GM12891 (cell line): ENCODE measurements around the gene TEX101.
"Not testable (repeated sequence)": the region's sequence is repeated elsewhere in the genome, so short reads cannot be mapped to it uniquely, and the experiment has no call there.

Experiments
- DNase-seq: peaks from one replicate; pipeline ENCODE4 v3.0.0; 2011; ENCODE audit warnings: low spot score; ENCODE audit not compliant: insufficient read length
- FAIRE-seq: peaks from 2 replicates; lab custom pipeline; 2011; peaks lifted over from hg19 to GRCh38; lab: Jason Lieb, UNC
- PAX5 ChIP-seq: IDR thresholded peaks from 2 replicates; pipeline ENCODE4 v1.6.1; 2011; ENCODE audit warnings: low read length, moderate library complexity, mild to moderate bottlenecking; ENCODE audit not compliant: insufficient read depth, severe bottlenecking
- POLR2A ChIP-seq: IDR thresholded peaks from 2 replicates; pipeline ENCODE4 v1.6.1; 2011; ENCODE audit warnings: low read depth, low read length, control low read depth
- POLR2AphosphoS5 ChIP-seq: IDR thresholded peaks from 2 replicates; pipeline ENCODE4 v1.6.1; 2011; ENCODE audit warnings: low read depth, low read length, control low read depth
- POU2F2 ChIP-seq: IDR thresholded peaks from 2 replicates; pipeline ENCODE4 v1.6.1; 2011; ENCODE audit warnings: low read depth, mild to moderate bottlenecking, control low read depth, low read length, moderate library complexity
- SPI1 ChIP-seq: IDR thresholded peaks from 2 replicates; pipeline ENCODE4 v1.6.1; 2011; ENCODE audit warnings: low read depth, low read length, control low read depth
- TAF1 ChIP-seq: IDR thresholded peaks from 2 replicates; pipeline ENCODE4 v1.6.1; 2011; ENCODE audit warnings: low read depth, low read length, control low read depth

The TEX101 gene

DNA sequence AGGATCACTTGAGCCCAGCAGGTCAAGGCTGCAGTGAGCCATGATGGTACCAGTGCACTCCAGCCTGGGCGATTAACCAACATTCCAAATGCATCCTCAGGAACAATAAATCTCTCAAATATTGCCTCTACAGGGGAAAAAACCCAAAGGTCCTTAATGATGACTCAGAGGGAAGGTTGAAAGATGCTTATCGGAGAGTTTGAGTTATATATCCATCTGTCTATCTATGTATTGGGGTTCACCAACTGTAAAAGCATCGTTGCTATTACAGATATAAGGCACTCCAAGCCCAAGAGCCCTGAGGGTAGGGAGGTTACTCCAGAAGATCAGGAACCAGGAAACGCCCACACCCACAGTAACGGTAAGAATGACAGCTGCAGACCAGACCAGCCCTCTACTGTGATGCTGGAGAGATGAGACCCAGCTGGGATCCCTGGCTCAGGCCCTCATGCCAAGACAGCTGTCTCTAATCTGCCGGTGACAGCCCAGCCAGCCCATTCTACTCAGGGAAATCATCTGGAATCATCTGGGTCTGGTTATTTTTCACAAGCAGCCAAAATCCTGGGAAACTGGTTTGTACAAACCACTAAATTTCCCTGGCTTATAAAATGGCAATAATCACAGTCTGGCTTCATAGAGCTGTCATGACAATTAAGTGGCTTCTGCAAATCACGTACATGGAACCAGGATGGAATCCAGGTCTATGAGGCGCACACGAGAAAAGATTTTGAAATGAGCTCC lies 23.8 kb downstream of the TEX101 start:
- DNase-seq (no peak), FAIRE-seq (no peak)
- TF ChIP-seq TAF1 (no peak), PAX5 (no peak), POLR2A (no peak)

DNA sequence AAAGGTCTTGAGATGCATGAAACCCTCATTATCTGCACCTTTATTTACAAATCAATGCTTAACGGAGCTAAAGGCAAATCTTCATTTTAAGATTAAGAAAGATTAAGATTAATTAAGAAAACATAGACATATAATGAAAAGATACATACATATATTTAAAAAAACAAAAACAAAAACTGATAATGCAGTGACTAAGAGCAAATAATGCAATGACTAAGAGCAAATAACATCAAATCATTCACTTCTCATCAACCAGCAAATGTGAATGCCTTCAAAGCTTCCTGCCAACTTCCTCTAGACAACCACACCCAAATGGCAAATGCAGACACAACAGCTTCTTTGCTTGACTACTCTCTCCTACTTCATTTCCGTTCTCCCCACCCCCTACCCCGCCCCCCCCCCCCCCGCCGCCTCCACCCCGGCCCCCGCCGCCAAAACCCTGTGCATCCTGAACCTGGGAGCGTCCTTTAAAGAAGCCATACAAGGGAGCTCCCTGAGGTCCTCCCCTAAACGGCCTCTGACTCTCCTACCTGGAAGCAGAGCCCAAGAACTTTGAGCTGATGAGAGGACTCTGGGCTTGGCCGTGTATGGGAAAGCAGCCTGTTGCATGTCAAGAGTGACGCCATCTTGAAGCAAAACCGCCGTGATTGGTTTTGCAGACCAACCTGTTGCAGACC lies 24.5 kb downstream of the TEX101 start:
- DNase-seq = no peak
- no peak for FAIRE-seq
- TF ChIP-seq POU2F2 (no peak), POLR2A (no peak), PAX5 (no peak), POLR2AphosphoS5 (no peak), TAF1 (no peak), SPI1 (no peak)

DNA sequence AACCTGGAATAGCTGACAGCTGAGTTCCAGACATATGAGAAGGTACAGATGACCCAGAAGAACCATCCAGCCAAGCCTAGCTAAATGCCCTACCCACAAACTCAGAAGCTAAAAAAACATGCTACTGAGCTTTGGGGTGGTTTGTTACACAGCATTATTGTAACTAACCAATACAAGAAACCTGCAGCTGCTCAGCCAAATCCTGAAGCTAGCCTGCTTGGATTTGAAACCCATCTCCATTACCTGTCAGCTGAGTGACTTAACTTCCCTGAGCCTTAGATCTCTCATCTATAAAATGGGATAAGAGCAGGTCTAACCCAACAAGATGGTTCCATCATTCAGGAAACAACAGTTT lies 25.0 kb downstream of the TEX101 start:
- TF ChIP-seq POLR2AphosphoS5 (no peak), TAF1 (no peak), PAX5 (no peak), POU2F2 (no peak), SPI1 (no peak), POLR2A (no peak)
- DNase-seq (no peak), FAIRE-seq (no peak)

DNA sequence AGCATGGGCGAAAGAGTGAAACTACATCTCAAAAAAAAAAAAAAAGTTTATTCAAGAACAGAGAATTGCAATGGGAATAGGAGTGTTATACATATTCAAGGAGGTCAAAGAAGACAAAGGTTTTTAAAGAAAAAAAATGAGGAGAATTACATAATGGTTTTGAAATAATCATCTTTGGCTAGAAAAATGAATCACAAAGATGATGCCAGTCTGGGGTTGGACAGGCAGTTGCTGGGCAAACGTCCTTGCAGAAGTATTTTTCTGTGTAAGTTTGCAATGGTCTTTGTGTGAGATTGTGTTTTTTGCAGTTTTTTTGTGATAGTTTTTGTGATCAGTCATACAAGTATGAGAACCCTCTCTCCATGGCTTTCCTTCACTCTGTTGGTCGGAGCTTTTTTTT lies 27.0 kb downstream of the TEX101 start:
- FAIRE-seq = no peak
- DNase-seq = no peak
- no peak for TF ChIP-seq POU2F2

DNA sequence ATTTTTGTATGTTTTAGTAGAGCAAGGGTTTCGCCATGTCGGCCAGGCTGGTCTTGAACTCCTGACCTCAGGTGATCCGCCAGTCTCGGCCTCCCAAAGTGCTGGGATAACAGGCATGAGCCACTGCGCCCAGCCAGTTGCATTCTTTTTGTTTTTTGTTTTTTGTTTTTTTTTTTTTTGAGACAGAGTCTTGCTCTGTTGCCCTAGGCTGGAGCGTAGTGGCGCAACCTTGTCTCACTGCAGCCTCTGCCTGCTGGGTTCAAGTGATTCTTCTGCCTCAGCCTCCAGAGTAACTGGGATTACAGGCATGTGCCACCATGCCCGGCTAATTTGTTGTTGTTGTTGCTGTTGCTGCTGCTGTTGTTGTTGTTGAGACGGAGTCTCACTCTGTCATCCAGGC lies 29.4 kb downstream of the TEX101 start:
- not testable (repeated sequence) for FAIRE-seq

DNA sequence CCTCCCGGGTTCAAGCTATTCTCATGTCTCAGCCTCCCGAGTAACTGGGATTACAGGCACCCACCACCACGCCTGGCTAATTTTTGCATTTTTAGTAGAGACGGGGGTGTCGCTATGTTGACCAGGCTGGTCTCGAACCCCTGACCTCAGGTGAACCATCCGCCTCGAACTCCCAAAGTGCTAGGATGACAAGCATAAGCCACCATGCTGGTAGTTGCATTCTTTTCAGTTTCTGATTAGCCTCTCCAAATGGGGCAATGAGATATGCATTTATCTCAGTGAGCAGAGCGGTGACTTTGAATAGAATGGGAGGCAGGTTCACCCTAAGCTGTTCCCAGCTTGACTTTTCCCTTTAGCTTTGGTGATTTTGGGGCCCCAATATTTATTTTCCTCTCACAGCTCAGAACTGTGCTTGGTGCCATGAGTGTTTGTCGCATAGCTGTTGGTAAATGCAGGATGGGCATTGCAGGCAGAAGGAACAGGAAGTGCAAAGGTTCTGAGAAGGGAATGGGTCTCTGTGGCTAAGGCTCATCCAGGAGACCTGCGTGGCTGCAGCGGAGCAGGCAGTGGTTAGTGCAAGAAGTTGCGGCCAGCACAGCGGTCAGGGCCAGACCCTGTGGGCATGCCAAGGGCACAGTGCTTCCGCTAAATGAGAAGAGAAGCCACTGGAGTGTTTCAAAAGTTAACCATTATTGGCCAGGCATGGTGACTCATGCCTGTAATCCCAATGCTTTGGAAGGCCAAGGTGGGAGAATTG lies 30.0 kb downstream of the TEX101 start:
- TF ChIP-seq SPI1 (0 out of 2 replicates have a peak, but pooled peaks have one; percentile 1), POU2F2 (no peak)
- FAIRE-seq = no peak
- DNase-seq = no peak

More for the DNA sequence above, 29.4 kb downstream of the TEX101 start:
- not testable (repeated sequence) for DNase-seq

DNA sequence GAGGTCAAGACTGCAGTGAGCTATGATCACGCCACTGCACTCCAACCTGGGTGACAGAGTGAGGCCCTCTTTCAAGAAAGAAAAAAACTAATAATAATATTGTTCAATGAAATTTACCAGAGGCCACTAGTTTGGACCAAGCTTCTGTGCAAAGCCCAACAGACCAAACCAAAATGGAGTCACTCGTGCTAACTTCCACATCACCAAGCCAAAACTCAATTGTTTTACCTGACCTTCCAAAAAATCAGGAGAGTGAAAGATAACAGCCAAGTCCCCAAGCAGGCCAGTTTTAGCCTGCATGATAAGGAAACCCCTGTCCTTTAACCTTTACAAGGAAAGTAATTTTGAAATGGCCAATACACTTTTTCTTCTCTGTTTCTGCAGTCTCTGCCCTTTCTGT lies 30.7 kb downstream of the TEX101 start:
- TF ChIP-seq POU2F2 (no peak), POLR2AphosphoS5 (no peak), TAF1 (no peak), POLR2A (no peak), PAX5 (no peak), SPI1 (no peak)
- no peak for FAIRE-seq
- no peak for DNase-seq

DNA sequence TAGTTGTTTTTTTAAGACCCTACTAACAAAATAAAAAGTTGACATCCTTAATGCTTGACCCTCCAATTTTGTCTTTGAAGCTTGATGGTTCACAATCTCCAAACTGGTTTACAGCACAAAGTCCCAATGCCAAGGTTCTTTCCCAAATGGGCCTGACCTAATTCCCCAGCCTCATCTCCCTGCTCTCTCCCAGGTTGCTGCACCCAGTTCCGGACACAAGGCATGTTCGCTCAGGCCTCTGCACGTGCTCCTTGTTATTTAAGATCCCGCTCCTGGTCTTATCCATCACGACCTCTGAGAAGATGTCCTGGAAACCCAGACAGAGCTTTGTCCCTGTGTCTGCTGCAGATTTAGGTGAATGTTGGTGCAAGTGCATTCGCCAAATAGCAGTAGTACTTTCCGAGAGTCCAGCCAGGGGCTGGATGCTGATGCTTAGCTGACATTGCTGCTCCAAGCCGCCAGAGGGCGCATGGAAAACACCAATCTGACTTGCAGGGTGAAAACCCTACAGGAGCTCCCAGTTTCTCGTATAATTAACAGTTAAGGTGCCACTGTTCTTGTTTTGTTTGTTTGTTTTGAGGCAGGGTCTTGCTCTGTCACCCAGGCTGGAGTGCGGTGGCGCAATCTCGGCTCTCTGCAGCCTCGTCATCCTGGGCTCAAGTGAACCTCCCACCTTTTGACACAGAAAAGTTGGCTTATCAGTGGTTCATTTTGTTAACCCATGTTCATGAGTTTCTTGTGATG lies 32.2 kb downstream of the TEX101 start:
- peak; percentile 89 for FAIRE-seq
- peak; percentile 63 for DNase-seq
- no peak for TF ChIP-seq POU2F2
- no peak for TF ChIP-seq PAX5
- no peak for TF ChIP-seq POLR2A
- no peak for TF ChIP-seq TAF1
- no peak for TF ChIP-seq POLR2AphosphoS5
- TF ChIP-seq SPI1 = no peak

DNA sequence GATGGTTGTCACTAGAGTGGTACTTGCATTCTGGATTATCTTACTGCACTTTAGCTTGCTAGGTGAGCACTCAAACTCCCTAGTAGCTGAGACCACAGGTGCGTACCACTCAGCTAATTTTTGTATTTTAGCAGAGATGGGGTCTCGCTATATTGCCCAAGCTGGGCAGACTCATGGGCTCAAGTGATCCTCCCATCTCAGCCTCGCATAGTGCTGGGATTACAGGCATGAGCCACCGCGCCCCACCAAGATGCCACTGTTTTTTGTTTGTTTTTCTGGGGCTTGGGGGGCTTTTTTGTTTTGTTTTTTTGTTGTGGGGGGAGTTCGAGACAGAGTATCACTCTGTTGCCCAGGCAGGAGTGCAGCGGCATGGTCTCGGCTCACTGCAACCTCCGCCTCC lies 33.0 kb downstream of the TEX101 start:
- DNase-seq = no peak
- no peak for TF ChIP-seq SPI1
- TF ChIP-seq POLR2AphosphoS5 = no peak
- no peak for TF ChIP-seq POLR2A
- no peak for TF ChIP-seq POU2F2
- no peak for TF ChIP-seq PAX5
- TF ChIP-seq TAF1 = no peak
- FAIRE-seq = peak; percentile 5

DNA sequence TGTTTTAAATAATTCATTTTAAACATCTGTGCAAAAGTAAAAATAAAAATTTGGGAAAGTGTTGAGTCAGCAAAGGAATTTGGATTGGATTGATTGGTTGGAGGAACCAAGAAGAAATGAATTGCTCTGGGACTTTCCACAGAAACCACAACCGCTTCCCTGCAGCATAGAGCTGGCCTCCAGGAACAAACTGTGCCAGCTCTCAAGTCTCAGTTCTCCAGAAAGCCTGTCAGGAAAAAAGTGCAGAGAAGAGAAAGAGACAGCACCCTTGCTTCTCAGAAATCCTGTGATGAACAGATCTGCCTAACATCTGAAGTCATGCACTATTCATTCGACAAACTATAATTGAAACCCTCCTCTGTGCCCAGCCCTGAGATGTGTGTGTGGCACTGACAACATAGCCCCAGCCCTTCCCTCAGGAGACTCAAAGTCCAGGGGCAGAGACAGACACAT lies 35.9 kb downstream of the TEX101 start:
- no peak for DNase-seq
- TF ChIP-seq SPI1 (no peak), POLR2AphosphoS5 (no peak), PAX5 (no peak), TAF1 (no peak), POU2F2 (no peak)
- FAIRE-seq = no peak
